Measurements from ENCODE around the gene GRIK2. TPM values are rescaled to one million over a fixed set of nuclear protein-coding genes. Genes with fewer than 3 reads are reported as not detected.

Gene GRIK2
- total and polyA plus RNA-seq, 9 donors: 0.12 to 4.1 (median 0.89) TPM; not detected in 1

DNA sequence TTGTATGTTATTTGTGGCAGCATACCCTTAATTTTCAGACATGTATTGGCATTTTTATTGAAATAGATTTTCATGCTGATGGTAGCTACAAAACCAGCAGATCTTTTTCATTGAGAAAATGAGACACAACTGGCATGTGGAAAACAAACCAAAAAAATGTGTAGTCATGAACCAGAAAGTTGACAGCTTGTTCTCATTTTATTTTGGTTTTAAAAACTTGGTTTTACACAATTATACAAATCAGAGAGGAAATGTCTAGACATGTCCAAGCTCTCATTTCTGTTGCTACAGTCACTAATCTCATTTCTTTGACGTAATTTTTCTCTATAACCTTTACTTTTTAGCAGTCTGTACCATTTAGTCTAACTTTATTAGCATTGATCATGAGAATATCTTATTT lies 85.4 kb downstream of the GRIK2 start:
- no peaks in the 10 kb centered on the region for H3K4me1 ChIP-seq (ENCODE audit: insufficient read depth)
- no peaks in the 10 kb centered on the region for H3K9me3 ChIP-seq
- DNase-seq: no peak
- H3K27ac ChIP-seq: no peak overlapping the region
- intact Hi-C loops (cut with DNase I): no loop called here
- 86 to 94% (median 91%) methylated on average over 1 of the region's 1 CpG for WGBS, 3 donors
- H3K36me3 ChIP-seq: no peaks in the 10 kb centered on the region
- TF ChIP-seq EP300 (IDR thresholded peaks at IDR 0.05) (no peak), POLR2A (IDR thresholded peaks at IDR 0.05) (no peak)
- TF ChIP-seq, protein P1, sequence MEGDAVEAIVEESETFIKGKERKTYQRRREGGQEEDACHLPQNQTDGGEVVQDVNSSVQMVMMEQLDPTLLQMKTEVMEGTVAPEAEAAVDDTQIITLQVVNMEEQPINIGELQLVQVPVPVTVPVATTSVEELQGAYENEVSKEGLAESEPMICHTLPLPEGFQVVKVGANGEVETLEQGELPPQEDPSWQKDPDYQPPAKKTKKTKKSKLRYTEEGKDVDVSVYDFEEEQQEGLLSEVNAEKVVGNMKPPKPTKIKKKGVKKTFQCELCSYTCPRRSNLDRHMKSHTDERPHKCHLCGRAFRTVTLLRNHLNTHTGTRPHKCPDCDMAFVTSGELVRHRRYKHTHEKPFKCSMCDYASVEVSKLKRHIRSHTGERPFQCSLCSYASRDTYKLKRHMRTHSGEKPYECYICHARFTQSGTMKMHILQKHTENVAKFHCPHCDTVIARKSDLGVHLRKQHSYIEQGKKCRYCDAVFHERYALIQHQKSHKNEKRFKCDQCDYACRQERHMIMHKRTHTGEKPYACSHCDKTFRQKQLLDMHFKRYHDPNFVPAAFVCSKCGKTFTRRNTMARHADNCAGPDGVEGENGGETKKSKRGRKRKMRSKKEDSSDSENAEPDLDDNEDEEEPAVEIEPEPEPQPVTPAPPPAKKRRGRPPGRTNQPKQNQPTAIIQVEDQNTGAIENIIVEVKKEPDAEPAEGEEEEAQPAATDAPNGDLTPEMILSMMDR (IDR thresholded peaks at IDR 0.05): no peak
- no peaks in the 10 kb centered on the region for H3K27me3 ChIP-seq
- H3K4me3 ChIP-seq: no peak overlapping the region

DNA sequence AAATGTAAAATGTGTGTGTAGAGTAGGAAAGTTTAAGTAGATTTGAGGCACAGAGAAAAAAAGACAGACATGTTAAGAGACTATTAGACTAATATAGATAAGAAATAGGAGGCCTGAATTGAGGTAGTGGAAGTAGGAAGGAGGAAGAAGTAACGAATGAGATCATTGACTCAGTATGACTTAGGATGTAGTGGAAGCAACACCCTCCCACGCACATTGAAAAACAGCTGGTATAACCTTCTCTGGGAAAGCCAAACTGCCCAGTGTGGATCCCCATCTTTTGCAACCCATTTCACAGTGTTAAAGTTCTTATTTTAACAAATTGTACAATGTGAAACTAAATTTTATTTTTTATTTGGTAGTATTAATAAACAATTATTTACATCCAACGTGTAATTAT lies 89.1 kb downstream of the GRIK2 start:
- no peaks in the 10 kb centered on the region for H3K36me3 ChIP-seq
- TF ChIP-seq EP300 (IDR thresholded peaks at IDR 0.05) (no peak), POLR2A (IDR thresholded peaks at IDR 0.05) (no peak)
- TF ChIP-seq, protein P1 (IDR thresholded peaks at IDR 0.05): no peak
- H3K27ac ChIP-seq: no peak overlapping the region
- intact Hi-C loops (cut with DNase I): no loop called here
- H3K4me1 ChIP-seq (ENCODE audit: insufficient read depth): no peaks in the 10 kb centered on the region
- no peaks in the 10 kb centered on the region for H3K9me3 ChIP-seq
- WGBS, 3 donors: 80 to 90% (median 90%) methylated on average over 3 of the region's 3 CpGs
- no peak for DNase-seq
- H3K27me3 ChIP-seq: no peaks in the 10 kb centered on the region
- no peak overlapping the region for H3K4me3 ChIP-seq

DNA sequence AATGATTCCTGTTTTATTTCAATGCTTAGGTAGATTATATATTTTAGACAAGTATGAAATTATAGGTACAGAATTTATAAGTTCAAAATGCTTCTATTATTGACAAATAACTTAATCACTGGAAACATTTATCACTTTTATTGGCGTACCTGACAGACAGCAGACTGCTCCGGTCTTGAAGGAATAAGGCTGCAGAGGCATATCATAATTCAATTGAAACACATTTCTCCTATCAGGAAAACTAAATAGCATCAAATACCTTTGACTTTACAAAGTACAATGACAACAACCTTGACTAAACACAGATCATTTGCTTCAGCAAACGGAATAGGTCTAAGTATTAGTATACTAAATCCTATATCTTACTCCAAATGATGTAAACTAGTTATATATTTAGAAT lies 91.3 kb downstream of the GRIK2 start:
- H3K27ac ChIP-seq: no peak overlapping the region
- TF ChIP-seq, protein P1 (IDR thresholded peaks at IDR 0.05): no peak
- TF ChIP-seq POLR2A (IDR thresholded peaks at IDR 0.05) (no peak), EP300 (IDR thresholded peaks at IDR 0.05) (no peak)
- H3K9me3 ChIP-seq: no peaks in the 10 kb centered on the region
- H3K27me3 ChIP-seq: no peaks in the 10 kb centered on the region
- no peaks in the 10 kb centered on the region for H3K4me1 ChIP-seq (ENCODE audit: insufficient read depth)
- 44 to 78% (median 66%) methylated on average over 3 of the region's 3 CpGs for WGBS, 3 donors
- no peak overlapping the region for H3K4me3 ChIP-seq
- intact Hi-C loops (cut with DNase I): no loop called here
- no peak for DNase-seq
- H3K36me3 ChIP-seq: no peaks in the 10 kb centered on the region

DNA sequence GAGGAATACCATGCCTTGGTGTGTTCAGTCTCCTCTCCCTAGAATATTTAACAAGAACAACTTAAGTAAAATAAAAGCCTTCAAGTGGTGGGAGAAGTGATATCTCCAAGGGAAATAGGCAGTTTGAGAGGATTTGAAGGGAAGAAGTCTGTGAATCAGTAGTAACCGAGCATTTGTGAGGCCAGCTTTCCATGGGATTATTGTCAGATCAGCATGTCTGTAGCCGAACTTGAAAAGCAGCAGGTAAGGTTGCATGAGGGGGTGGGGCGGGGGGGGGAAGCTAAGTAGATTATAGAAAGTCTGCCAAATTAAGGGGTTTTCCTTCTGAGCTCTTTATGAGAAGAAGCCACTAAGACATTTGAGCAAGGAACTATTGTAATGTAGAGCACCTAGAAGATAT lies 92.6 kb downstream of the GRIK2 start:
- TF ChIP-seq EP300 (IDR thresholded peaks at IDR 0.05): no peak
- TF ChIP-seq, protein P1 (IDR thresholded peaks at IDR 0.05): no peak
- no peak for TF ChIP-seq POLR2A (IDR thresholded peaks at IDR 0.05)
- intact Hi-C loops (cut with DNase I): no loop called here
- no peaks in the 10 kb centered on the region for H3K36me3 ChIP-seq
- no peaks in the 10 kb centered on the region for H3K4me1 ChIP-seq (ENCODE audit: insufficient read depth)
- WGBS, 3 donors: 60 to 75% (median 65%) methylated on average over 3 of the region's 3 CpGs
- no peak overlapping the region for H3K4me3 ChIP-seq
- H3K9me3 ChIP-seq: no peaks in the 10 kb centered on the region
- no peaks in the 10 kb centered on the region for H3K27me3 ChIP-seq
- H3K27ac ChIP-seq: no peak overlapping the region
- no peak for DNase-seq

DNA sequence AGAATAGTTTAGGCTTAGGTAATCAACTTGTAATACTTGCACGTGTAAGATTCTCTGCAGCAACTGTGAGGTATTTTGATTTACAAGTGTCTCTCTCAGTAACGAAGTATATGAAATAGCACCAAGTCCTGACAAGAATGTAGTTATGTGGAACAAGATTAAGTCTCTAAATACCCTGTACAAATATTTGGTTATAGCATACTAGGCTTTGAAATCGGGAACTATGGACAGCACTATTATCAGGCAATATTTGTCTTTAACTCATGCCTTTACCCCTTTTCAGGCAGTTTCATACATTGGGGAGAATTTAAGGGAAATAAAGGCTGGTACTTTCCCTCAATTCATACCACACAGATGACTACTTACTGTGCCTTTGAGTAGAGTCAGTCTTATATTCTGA lies 93.2 kb downstream of the GRIK2 start:
- Histone ChIP-seq H3K27me3 (no peaks in the 10 kb centered on the region), H3K4me3 (no peak overlapping the region), H3K27ac (no peak overlapping the region), H3K36me3 (no peaks in the 10 kb centered on the region), H3K4me1 (ENCODE audit: insufficient read depth) (no peaks in the 10 kb centered on the region), H3K9me3 (no peaks in the 10 kb centered on the region)
- TF ChIP-seq EP300 (IDR thresholded peaks at IDR 0.05) (no peak), POLR2A (IDR thresholded peaks at IDR 0.05) (no peak)
- TF ChIP-seq, protein P1 (IDR thresholded peaks at IDR 0.05): no peak
- 68 to 75% (median 75%) methylated on average over 3 of the region's 3 CpGs for WGBS, 3 donors
- no peak for DNase-seq
- intact Hi-C loops (cut with DNase I): no loop called here

All from ovary (tissue), 9 donors.